HUES6 (cell line): ENCODE data around the gene DTWD2.
"Not testable (repeated sequence)": the region's sequence is repeated elsewhere in the genome, so short reads cannot be mapped to it uniquely, and the experiment has no call there.

Experiments used
- H3K27ac ChIP-seq: 2 replicates; pipeline ENCODE4 v1.7.0; 2013; ENCODE audit warnings: low read depth, mild to moderate bottlenecking, low read length, inconsistent platforms
- H3K27me3 ChIP-seq: 2 replicates; pipeline ENCODE4 v1.6.1; 2013; ENCODE audit warnings: low read length; ENCODE audit not compliant: control insufficient read depth, insufficient read depth
- H3K36me3 ChIP-seq: 2 replicates; pipeline ENCODE4 v1.6.1; 2013; ENCODE audit warnings: low read length; ENCODE audit not compliant: control insufficient read depth, insufficient read depth
- H3K4me1 ChIP-seq: 2 replicates; pipeline ENCODE4 v1.6.1; 2013; ENCODE audit warnings: low read length; ENCODE audit not compliant: control insufficient read depth, insufficient read depth
- H3K4me3 ChIP-seq: 2 replicates; pipeline ENCODE4 v1.5.1; 2013; ENCODE audit warnings: low read depth, low read length
- H3K9ac ChIP-seq: one replicate; pipeline ENCODE4 v1.6.1; 2013; ENCODE audit warnings: mild to moderate bottlenecking, low read length
- H3K9me3 ChIP-seq: 2 replicates; pipeline ENCODE4 v1.6.1; 2013; ENCODE audit warnings: low read depth, low read length; ENCODE audit not compliant: control insufficient read depth, insufficient read depth

The DTWD2 gene

GRCh38 chr5:118875131-118875530, 113.2 kb downstream of the DTWD2 start:
- peaks cover 39% of the 10 kb centered on the region for H3K9me3 ChIP-seq
- H3K4me1 ChIP-seq: 0 out of 2 replicates have a peak, but pooled peaks cover under 1% of the 10 kb centered on the region
- no peak overlapping the region for H3K9ac ChIP-seq
- H3K36me3 ChIP-seq: peaks cover 16% of the 10 kb centered on the region; the same call in 1 of the 2 replicates
- no peak overlapping the region for H3K4me3 ChIP-seq
- H3K27me3 ChIP-seq: no peaks in the 10 kb centered on the region
- no peak overlapping the region for H3K27ac ChIP-seq

DNA sequence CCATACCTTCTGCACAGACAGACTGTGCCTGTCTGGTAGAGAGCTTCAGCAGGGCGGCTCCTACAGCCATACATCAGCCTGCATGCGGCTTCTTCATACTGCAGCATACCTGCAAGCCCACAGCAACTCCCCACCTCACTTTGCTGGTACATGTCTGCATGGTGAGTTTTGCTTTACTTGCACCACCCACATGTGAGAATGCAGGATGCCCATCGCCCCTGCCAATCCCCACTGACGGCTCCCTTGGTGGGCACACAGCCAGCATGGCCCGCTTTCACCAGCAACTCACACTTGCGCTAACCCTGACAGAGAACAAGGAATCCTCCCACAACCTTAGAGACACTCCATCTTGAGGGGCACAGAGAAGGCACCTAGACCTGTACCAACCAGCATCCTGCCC, 114.9 kb downstream of the DTWD2 start:
- Histone ChIP-seq H3K4me3 (no peak overlapping the region), H3K4me1 (peaks cover 8% of the 10 kb centered on the region), H3K27me3 (no peaks in the 10 kb centered on the region), H3K36me3 (peaks cover 12% of the 10 kb centered on the region; the same call in 1 of the 2 replicates), H3K27ac (no peak overlapping the region), H3K9me3 (peaks cover 28% of the 10 kb centered on the region), H3K9ac (no peak overlapping the region)

DNA sequence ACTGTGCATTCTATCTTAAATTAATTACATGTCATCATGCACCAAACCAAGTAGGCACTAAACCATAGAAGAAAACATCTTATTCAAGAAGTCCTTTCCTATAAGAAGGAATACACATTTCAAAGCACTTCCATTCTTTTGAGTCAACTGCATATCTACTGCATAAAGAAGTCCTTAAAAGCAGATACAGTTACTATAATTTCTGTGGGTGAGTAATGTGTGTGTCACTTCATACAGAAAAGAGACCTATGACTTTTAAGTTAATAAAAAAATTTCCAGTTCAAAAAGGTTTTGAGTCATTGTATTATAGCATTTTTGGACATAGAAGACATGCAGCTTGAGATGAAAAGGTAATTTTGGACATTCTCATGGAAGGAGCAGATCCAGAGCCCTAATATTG, 125.0 kb downstream of the DTWD2 start:
- Histone ChIP-seq H3K4me3 (no peak overlapping the region), H3K9me3 (no peaks in the 10 kb centered on the region), H3K9ac (no peak overlapping the region), H3K27ac (no peak overlapping the region), H3K36me3 (peaks cover 3% of the 10 kb centered on the region; the same call in 1 of the 2 replicates), H3K27me3 (no peaks in the 10 kb centered on the region), H3K4me1 (no peaks in the 10 kb centered on the region)

GRCh38 chr5:118862596-118862995, 125.8 kb downstream of the DTWD2 start:
- Histone ChIP-seq H3K9ac (no peak overlapping the region), H3K27me3 (no peaks in the 10 kb centered on the region)

DNA sequence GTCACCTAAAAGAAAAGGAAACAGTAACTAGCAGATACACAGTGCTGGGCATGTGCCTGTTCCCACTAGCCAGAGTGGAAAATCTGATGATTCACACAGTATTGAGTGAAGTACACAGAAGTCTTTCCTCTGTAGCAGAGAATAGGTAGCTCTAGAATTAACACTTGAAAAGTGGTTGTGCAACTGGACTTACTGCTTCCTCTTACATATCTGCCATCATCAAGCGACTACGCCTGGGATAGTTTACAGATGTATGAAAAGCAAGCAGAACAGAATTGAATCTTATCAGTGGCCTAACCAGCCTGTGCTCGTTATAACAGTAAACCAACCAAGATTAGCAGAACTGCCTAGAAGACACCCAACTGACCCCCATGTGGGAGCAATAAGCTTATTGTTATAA, 130.6 kb downstream of the DTWD2 start:
- Histone ChIP-seq H3K4me3 (no peak overlapping the region), H3K9me3 (peaks cover 5% of the 10 kb centered on the region; the same call in 1 of the 2 replicates), H3K27ac (no peak overlapping the region), H3K9ac (no peak overlapping the region), H3K4me1 (no peaks in the 10 kb centered on the region), H3K36me3 (peaks cover 7% of the 10 kb centered on the region; the same call in 1 of the 2 replicates), H3K27me3 (no peaks in the 10 kb centered on the region)

More at GRCh38 chr5:118862596-118862995, 125.8 kb downstream of the DTWD2 start:
- no peaks in the 10 kb centered on the region for H3K4me1 ChIP-seq
- H3K27ac ChIP-seq: no peak overlapping the region
- H3K9me3 ChIP-seq: no peaks in the 10 kb centered on the region
- H3K36me3 ChIP-seq: peaks cover 3% of the 10 kb centered on the region; the same call in 1 of the 2 replicates
- H3K4me3 ChIP-seq: no peak overlapping the region

DNA sequence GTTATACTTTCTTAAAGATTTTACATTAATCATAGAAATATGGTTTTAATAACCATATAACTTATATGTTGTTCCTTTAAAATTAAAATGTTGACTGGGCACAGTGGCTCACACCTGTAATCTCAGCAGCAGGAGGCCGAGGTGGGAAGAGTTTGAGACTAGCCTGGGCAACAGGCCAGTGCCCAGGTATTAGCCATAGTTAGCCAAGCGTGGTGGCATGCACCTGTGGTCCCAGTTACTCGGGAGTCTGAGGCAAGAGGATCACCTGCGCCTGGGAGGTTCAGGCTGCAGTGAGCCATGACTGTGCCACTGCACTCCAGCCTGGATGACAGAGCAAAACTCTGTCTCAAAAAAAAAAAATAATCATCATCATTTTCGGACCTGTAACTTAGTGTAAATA, 133.5 kb downstream of the DTWD2 start:
- Histone ChIP-seq H3K36me3 (peaks cover 4% of the 10 kb centered on the region; the same call in 1 of the 2 replicates), H3K27me3 (no peaks in the 10 kb centered on the region), H3K4me1 (no peaks in the 10 kb centered on the region), H3K27ac (no peak overlapping the region), H3K4me3 (no peak overlapping the region), H3K9me3 (peaks cover 14% of the 10 kb centered on the region; the same call in 1 of the 2 replicates), H3K9ac (no peak overlapping the region)

DNA sequence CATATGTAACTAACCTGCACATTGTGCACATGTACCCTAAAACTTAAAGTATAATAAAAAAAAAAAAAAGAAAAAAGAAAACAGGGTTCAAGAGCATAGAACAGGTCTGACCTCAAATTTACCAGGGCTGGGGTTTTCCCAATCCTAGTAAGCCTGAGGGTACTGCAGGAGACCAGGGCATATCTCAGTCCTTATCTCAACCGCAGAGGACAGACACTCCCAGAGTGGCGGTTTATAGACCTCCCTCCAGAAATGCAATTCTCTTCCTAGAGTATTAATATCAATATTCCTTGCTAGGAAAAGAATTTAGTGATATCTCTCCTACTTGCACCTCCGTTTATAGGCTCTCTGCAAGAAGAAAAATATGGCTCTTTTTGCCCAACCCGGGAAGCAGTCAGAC, 136.6 kb downstream of the DTWD2 start:
- H3K9ac ChIP-seq, H3K27me3 ChIP-seq, H3K27ac ChIP-seq, H3K4me3 ChIP-seq, H3K36me3 ChIP-seq, H3K4me1 ChIP-seq: not testable (repeated sequence)
- H3K9me3 ChIP-seq: peaks cover 17% of the 10 kb centered on the region

DNA sequence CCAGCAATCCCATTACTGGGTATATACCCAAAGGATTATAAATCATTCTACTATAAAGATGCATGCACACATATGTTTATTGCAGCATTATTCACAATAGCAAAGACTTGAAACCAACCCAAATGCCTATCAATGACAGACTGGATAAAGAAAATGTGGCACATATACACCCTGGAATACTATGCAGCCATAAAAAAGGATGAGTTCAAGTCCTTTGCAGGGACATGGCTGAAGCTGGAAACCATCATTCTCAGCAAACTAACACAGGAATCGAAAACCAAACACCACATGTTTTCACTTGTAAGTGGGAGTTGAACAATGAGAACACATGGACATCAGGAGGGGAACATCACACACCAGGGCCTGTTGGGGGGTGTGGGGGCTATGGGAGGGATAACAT, 138.8 kb downstream of the DTWD2 start:
- H3K4me3 ChIP-seq, H3K36me3 ChIP-seq, H3K9ac ChIP-seq, H3K27ac ChIP-seq, H3K4me1 ChIP-seq, H3K27me3 ChIP-seq: not testable (repeated sequence)
- H3K9me3 ChIP-seq: peaks cover 17% of the 10 kb centered on the region

DNA sequence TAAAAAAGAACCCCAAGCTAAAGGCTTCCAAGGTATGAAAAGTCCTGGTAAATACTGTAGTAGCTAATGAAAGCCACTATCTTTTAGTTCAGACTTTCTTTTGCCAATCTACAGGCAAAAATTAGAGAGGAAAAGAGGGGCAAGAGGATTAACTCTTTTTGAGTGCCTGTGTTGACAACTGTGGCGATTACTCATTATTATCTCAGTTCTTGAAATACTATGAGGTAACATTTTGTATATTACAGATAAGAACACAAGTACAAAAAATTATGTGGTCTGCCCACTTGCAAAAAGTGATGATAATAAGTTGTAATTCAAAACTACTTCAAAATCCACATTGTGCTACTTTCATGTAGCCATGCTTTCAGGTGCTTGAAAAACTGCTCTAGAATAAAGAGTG, 144.0 kb downstream of the DTWD2 start:
- Histone ChIP-seq H3K4me3 (no peak overlapping the region), H3K9ac (no peak overlapping the region), H3K27me3 (no peaks in the 10 kb centered on the region), H3K4me1 (no peaks in the 10 kb centered on the region), H3K27ac (no peak overlapping the region), H3K9me3 (no peaks in the 10 kb centered on the region), H3K36me3 (peaks cover 4% of the 10 kb centered on the region; the same call in 1 of the 2 replicates)

DNA sequence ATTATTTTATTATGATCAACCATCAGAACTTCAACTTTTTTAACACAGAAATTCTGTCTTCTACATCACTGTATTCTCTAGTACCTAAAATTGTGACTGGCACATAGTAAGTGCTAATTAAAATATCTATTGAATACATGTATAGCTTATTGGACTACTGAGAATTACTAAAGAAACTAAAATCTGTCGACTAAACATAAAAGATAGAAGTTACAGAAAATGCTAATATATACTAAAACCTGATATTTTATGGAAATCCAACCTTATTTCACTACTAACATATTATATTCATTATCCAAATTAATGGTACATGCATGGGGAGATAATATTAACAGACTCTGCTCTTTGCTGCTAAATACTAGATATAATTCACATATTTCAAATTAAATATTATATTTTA, 153.6 kb downstream of the DTWD2 start:
- no peak overlapping the region for H3K9ac ChIP-seq
- H3K9me3 ChIP-seq: no peaks in the 10 kb centered on the region
- H3K27me3 ChIP-seq: no peaks in the 10 kb centered on the region
- H3K36me3 ChIP-seq: no peaks in the 10 kb centered on the region; the same call in 1 of the 2 replicates
- no peak overlapping the region for H3K27ac ChIP-seq
- H3K4me3 ChIP-seq: no peak overlapping the region
- no peaks in the 10 kb centered on the region for H3K4me1 ChIP-seq

- Histone ChIP-seq H3K4me3 (no peak overlapping the region), H3K27ac (no peak overlapping the region), H3K36me3 (no peaks in the 10 kb centered on the region; the same call in 1 of the 2 replicates), H3K9me3 (no peaks in the 10 kb centered on the region), H3K9ac (no peak overlapping the region), H3K27me3 (no peaks in the 10 kb centered on the region), H3K4me1 (no peaks in the 10 kb centered on the region)
These were observed 155.4 kb downstream of the DTWD2 start for GRCh38 chr5:118832974-118833373.

DNA sequence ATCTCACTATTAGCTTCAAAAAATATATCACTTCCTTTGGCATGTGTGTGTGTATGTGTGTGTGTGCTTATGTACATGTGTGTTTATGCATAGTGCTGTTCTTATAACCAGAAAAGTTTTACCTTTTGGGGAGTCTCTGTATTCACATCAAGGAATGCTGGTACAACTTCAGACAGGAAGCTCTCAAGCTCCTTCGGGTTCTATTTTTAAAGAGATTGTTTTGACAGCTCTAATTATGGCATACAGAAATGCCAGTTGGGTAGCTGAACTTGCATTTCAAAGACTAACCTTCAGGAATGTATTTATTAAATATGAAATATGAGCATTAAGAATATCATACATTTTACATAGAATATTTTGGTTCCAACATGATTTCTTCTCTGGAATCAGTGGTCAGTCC, 163.1 kb downstream of the DTWD2 start:
- H3K9ac ChIP-seq: no peak overlapping the region
- no peak overlapping the region for H3K4me3 ChIP-seq
- H3K4me1 ChIP-seq: peaks cover 4% of the 10 kb centered on the region; the same call in 1 of the 2 replicates
- no peaks in the 10 kb centered on the region for H3K27me3 ChIP-seq
- H3K36me3 ChIP-seq: no peaks in the 10 kb centered on the region
- no peak overlapping the region for H3K27ac ChIP-seq
- no peaks in the 10 kb centered on the region for H3K9me3 ChIP-seq
